Measurements from ENCODE around the gene SENP5. TPM values are rescaled to one million over a fixed set of nuclear protein-coding genes. Genes with fewer than 3 reads are reported as not detected.

The SENP5 gene
- total and polyA plus RNA-seq, 4 donors = 29.0 to 64.9 (median 40.1) TPM

DNA sequence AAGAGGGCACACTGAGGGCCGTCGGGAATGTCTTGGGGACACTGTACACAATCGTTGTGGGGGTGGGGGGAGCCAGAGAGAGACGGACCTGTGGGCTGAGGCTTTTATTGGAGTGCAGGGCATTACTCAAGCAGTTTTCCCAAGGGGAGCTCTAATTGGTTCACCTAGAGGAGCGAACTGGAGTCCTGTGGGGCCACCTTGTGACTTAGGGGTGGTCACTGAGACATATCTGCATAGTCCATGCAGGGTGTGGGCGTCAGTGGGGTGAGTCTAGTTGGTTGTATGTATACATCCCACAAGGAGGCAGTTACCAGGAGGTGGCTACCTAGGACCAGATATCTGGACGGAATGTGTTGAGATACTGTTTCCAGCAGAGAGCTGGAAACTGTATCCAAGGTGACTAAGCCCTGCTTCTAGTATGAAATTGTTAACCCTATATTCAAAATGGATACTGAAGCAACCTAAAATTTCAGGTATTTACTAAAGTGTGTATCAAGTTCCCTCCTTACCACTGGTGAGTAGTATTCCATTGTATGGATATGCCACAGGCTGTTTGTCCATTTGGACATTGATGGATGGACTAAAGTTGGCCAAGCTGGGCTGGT, 103.5 kb downstream of the SENP5 start:
- H3K27me3 ChIP-seq (ENCODE audit: control insufficient read depth, insufficient read depth, low read length) = peaks cover 39% of the 10 kb centered on the region
- 76% methylated on average over 7 of the region's 7 CpGs for WGBS (ENCODE audit: insufficient coverage)
- DNase-seq (ENCODE audit: low read depth in 4 of 6, low spot score in 6 of 6) = no peak

GRCh38 chr3:196974661-196975060, 106.9 kb downstream of the SENP5 start:
- peaks cover 16% of the 10 kb centered on the region for H3K27me3 ChIP-seq (ENCODE audit: control insufficient read depth, insufficient read depth, low read length)
- WGBS (ENCODE audit: insufficient coverage) = 81% methylated on average over 4 of the region's 5 CpGs
- H3K4me1 ChIP-seq (ENCODE audit: control insufficient read depth, insufficient read depth, low read length) = peaks cover 6% of the 10 kb centered on the region
- no peak for DNase-seq (ENCODE audit: low read depth in 4 of 6, low spot score in 6 of 6)
- H3K36me3 ChIP-seq (ENCODE audit: control insufficient read depth, insufficient read depth, low read length) = no peaks in the 10 kb centered on the region
- no peak overlapping the region for H3K4me3 ChIP-seq (ENCODE audit: low read depth, low read length)
- no peak overlapping the region for H3K27ac ChIP-seq (ENCODE audit: low read depth, low read length)
- H3K9me3 ChIP-seq (ENCODE audit: control insufficient read depth, insufficient read depth, low read length) = no peaks in the 10 kb centered on the region

More for the DNA sequence above, 103.5 kb downstream of the SENP5 start:
- no peaks in the 10 kb centered on the region for H3K9me3 ChIP-seq (ENCODE audit: control insufficient read depth, insufficient read depth, low read length)
- no peak overlapping the region for H3K27ac ChIP-seq (ENCODE audit: low read depth, low read length)
- no peak overlapping the region for H3K4me3 ChIP-seq (ENCODE audit: low read depth, low read length)
- H3K36me3 ChIP-seq (ENCODE audit: control insufficient read depth, insufficient read depth, low read length) = peaks cover 11% of the 10 kb centered on the region
- H3K4me1 ChIP-seq (ENCODE audit: control insufficient read depth, insufficient read depth, low read length) = peaks cover 22% of the 10 kb centered on the region

- H3K9me3 ChIP-seq (ENCODE audit: control insufficient read depth, insufficient read depth, low read length) = no peaks in the 10 kb centered on the region
- H3K4me1 ChIP-seq (ENCODE audit: control insufficient read depth, insufficient read depth, low read length) = peaks cover 6% of the 10 kb centered on the region
- H3K27me3 ChIP-seq (ENCODE audit: control insufficient read depth, insufficient read depth, low read length) = peaks cover 14% of the 10 kb centered on the region
- no peak overlapping the region for H3K4me3 ChIP-seq (ENCODE audit: low read depth, low read length)
- DNase-seq (ENCODE audit: low read depth in 4 of 6, low spot score in 6 of 6) = no peak
- no peaks in the 10 kb centered on the region for H3K36me3 ChIP-seq (ENCODE audit: control insufficient read depth, insufficient read depth, low read length)
- WGBS (ENCODE audit: insufficient coverage) = 73% methylated on average over 4 of the region's 4 CpGs
- H3K27ac ChIP-seq (ENCODE audit: low read depth, low read length) = no peak overlapping the region
Observed at GRCh38 chr3:196975349-196975748, 107.6 kb downstream of the SENP5 start.

GRCh38 chr3:196976941-196977340, 109.2 kb downstream of the SENP5 start:
- 86% methylated on average over 11 of the region's 11 CpGs for WGBS (ENCODE audit: insufficient coverage)
- Histone ChIP-seq H3K27me3 (ENCODE audit: control insufficient read depth, insufficient read depth, low read length) (peaks cover 2% of the 10 kb centered on the region), H3K4me3 (ENCODE audit: low read depth, low read length) (no peak overlapping the region), H3K36me3 (ENCODE audit: control insufficient read depth, insufficient read depth, low read length) (no peaks in the 10 kb centered on the region), H3K9me3 (ENCODE audit: control insufficient read depth, insufficient read depth, low read length) (no peaks in the 10 kb centered on the region), H3K4me1 (ENCODE audit: control insufficient read depth, insufficient read depth, low read length) (peaks cover 6% of the 10 kb centered on the region), H3K27ac (ENCODE audit: low read depth, low read length) (no peak overlapping the region)
- DNase-seq (ENCODE audit: low read depth in 4 of 6, low spot score in 6 of 6) = no peak

GRCh38 chr3:196979545-196979944, 111.8 kb downstream of the SENP5 start:
- no peak for DNase-seq (ENCODE audit: low read depth in 4 of 6, low spot score in 6 of 6)
- 56% methylated on average over 10 of the region's 10 CpGs for WGBS (ENCODE audit: insufficient coverage)
- H3K27ac ChIP-seq (ENCODE audit: low read depth, low read length) = no peak overlapping the region
- H3K4me3 ChIP-seq (ENCODE audit: low read depth, low read length) = no peak overlapping the region
- no peaks in the 10 kb centered on the region for H3K9me3 ChIP-seq (ENCODE audit: control insufficient read depth, insufficient read depth, low read length)
- H3K36me3 ChIP-seq (ENCODE audit: control insufficient read depth, insufficient read depth, low read length) = no peaks in the 10 kb centered on the region
- H3K27me3 ChIP-seq (ENCODE audit: control insufficient read depth, insufficient read depth, low read length) = no peaks in the 10 kb centered on the region
- H3K4me1 ChIP-seq (ENCODE audit: control insufficient read depth, insufficient read depth, low read length) = peaks cover 6% of the 10 kb centered on the region

DNA sequence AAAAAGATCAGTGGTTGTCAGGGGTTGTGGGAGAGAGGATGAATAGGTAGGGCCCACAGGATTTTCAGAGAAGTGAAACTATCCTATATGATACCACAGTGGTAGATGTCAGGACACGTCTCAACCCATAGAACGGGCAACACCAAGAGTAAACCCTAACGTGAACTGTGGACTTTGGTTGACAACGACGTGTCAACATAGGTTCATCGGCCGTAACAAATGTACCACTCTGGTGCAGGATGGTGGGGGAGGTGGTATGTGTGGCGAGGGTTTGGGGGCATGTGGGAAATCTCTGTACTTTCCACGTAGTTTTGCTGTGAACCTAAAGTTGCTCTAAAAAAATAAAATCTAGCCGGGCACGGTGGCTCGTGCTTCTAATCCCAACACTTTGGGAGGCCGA, 113.9 kb downstream of the SENP5 start:
- H3K27me3 ChIP-seq (ENCODE audit: control insufficient read depth, insufficient read depth, low read length) = no peaks in the 10 kb centered on the region
- no peak overlapping the region for H3K27ac ChIP-seq (ENCODE audit: low read depth, low read length)
- no peaks in the 10 kb centered on the region for H3K9me3 ChIP-seq (ENCODE audit: control insufficient read depth, insufficient read depth, low read length)
- H3K4me1 ChIP-seq (ENCODE audit: control insufficient read depth, insufficient read depth, low read length) = peaks cover 6% of the 10 kb centered on the region
- DNase-seq (ENCODE audit: low read depth in 4 of 6, low spot score in 6 of 6) = no peak
- no peaks in the 10 kb centered on the region for H3K36me3 ChIP-seq (ENCODE audit: control insufficient read depth, insufficient read depth, low read length)
- H3K4me3 ChIP-seq (ENCODE audit: low read depth, low read length) = no peak overlapping the region
- 98% methylated on average over 13 of the region's 13 CpGs for WGBS (ENCODE audit: insufficient coverage)

GRCh38 chr3:196983186-196983585, 115.5 kb downstream of the SENP5 start:
- no peaks in the 10 kb centered on the region for H3K36me3 ChIP-seq (ENCODE audit: control insufficient read depth, insufficient read depth, low read length)
- H3K4me1 ChIP-seq (ENCODE audit: control insufficient read depth, insufficient read depth, low read length) = peaks cover 6% of the 10 kb centered on the region
- no peaks in the 10 kb centered on the region for H3K9me3 ChIP-seq (ENCODE audit: control insufficient read depth, insufficient read depth, low read length)
- no CpG with 5 or more reads among the region's 1 CpG for WGBS (ENCODE audit: insufficient coverage)
- no peak for DNase-seq (ENCODE audit: low read depth in 4 of 6, low spot score in 6 of 6)
- no peak overlapping the region for H3K27ac ChIP-seq (ENCODE audit: low read depth, low read length)
- H3K27me3 ChIP-seq (ENCODE audit: control insufficient read depth, insufficient read depth, low read length) = no peaks in the 10 kb centered on the region
- H3K4me3 ChIP-seq (ENCODE audit: low read depth, low read length) = no peak overlapping the region

Other genes starting within 250 kb of the SENP5 start
- gene NRROS, start 228.2 kb upstream of the SENP5 start, total RNA-seq = 1 to 10 TPM; 3.0 to 3.2 TPM
- gene NRROS, start 228.2 kb upstream of the SENP5 start, polyA plus RNA-seq (ENCODE audit: insufficient read length in 2 of 2) = 1 to 10 TPM; 3.4 to 4.3 TPM
- 1 to 10 TPM; 5.8 to 9.4 TPM for gene CEP19, start 155.7 kb upstream of the SENP5 start, total RNA-seq
- gene CEP19, start 155.7 kb upstream of the SENP5 start, polyA plus RNA-seq (ENCODE audit: insufficient read length in 2 of 2) = 10 to 100 TPM; 11.2 to 11.7 TPM
- 10 to 100 TPM; 40.6 to 55.6 TPM for gene PIGX, start 155.5 kb upstream of the SENP5 start, total RNA-seq
- 10 to 100 TPM; 46.9 to 52.5 TPM for gene PIGX, start 155.5 kb upstream of the SENP5 start, polyA plus RNA-seq (ENCODE audit: insufficient read length in 2 of 2)
- 10 to 100 TPM; 36.9 to 57.7 TPM for gene PAK2, start 128.1 kb upstream of the SENP5 start, total RNA-seq
- gene PAK2, start 128.1 kb upstream of the SENP5 start, polyA plus RNA-seq (ENCODE audit: insufficient read length in 2 of 2) = 10 to 100 TPM; 57.2 to 82.5 TPM
- 10 to 100 TPM; 53.3 to 67.1 TPM for gene NCBP2, start 74.6 kb downstream of the SENP5 start, total RNA-seq
- 100 to 1,000 TPM; 121 to 143 TPM for gene NCBP2, start 74.6 kb downstream of the SENP5 start, polyA plus RNA-seq (ENCODE audit: insufficient read length in 2 of 2)
- 1 to 10 TPM; 3.0 to 4.6 TPM for gene PIGZ, start 100.9 kb downstream of the SENP5 start, total RNA-seq
- gene PIGZ, start 100.9 kb downstream of the SENP5 start, polyA plus RNA-seq (ENCODE audit: insufficient read length in 2 of 2) = 10 to 100 TPM in 1 of 2 donors, 1 to 10 TPM in 1; 9.1 to 15.0 TPM
- 1 to 10 TPM; 3.9 to 6.0 TPM for gene MELTF, start 161.9 kb downstream of the SENP5 start, total RNA-seq
- 10 to 100 TPM in 1 of 2 donors, 1 to 10 TPM in 1; 9.4 to 11.6 TPM for gene MELTF, start 161.9 kb downstream of the SENP5 start, polyA plus RNA-seq (ENCODE audit: insufficient read length in 2 of 2)

Measured in spinal cord (tissue), 10 donors.